ENCODE data around the gene ULBP1.

- TF ChIP-seq, protein P1, sequence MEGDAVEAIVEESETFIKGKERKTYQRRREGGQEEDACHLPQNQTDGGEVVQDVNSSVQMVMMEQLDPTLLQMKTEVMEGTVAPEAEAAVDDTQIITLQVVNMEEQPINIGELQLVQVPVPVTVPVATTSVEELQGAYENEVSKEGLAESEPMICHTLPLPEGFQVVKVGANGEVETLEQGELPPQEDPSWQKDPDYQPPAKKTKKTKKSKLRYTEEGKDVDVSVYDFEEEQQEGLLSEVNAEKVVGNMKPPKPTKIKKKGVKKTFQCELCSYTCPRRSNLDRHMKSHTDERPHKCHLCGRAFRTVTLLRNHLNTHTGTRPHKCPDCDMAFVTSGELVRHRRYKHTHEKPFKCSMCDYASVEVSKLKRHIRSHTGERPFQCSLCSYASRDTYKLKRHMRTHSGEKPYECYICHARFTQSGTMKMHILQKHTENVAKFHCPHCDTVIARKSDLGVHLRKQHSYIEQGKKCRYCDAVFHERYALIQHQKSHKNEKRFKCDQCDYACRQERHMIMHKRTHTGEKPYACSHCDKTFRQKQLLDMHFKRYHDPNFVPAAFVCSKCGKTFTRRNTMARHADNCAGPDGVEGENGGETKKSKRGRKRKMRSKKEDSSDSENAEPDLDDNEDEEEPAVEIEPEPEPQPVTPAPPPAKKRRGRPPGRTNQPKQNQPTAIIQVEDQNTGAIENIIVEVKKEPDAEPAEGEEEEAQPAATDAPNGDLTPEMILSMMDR (conservative IDR thresholded peaks at IDR 0.05): no peak
- TF ChIP-seq ZFX (IDR thresholded peaks at IDR 0.05): no peak
Measured at GRCh38 chr6:149939909-149940671, 23.7 kb upstream of the ULBP1 start.
